ENCODE measurements around the gene FLNB.
"Not testable (repeated sequence)": the region's sequence is repeated elsewhere in the genome, so short reads cannot be mapped to it uniquely, and the experiment has no call there.

Gene FLNB

DNA sequence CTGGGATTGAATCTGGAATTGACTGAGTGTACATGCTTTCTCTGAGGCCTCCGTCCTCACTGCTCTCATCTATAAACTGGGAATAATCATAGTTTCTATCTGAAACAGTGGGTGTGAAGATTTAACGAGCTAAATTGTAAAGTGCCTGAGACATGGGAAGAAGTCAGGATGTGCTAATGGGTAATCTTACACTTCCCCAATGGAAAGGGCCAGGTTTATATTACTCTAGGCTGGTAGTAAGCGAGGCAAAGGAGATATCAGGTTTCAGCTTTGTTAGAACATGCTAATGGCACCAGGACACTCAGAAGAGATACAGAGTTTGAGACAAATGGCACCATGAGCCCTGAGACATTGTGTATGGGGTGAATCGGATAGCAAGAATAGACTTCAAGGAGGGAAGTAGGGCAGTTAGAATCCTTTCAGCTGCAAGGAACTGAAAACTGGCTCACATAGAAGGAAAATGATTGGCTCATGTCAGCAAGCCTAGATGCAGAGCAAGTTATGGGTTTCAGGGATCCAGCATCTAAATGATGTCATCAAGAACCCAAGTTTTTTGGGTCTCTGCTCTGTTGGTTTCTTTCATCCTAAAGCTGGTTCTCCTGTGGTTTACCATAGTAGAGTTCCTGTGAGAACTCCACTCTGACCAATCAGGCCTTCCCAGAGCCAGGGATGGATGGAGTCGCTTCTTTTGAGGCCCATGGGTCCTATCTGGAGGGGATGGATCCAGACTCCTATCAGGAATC is 21.8 kb downstream of the FLNB start:
- DNase-seq (ENCODE audit: low spot score) = no peak

DNA sequence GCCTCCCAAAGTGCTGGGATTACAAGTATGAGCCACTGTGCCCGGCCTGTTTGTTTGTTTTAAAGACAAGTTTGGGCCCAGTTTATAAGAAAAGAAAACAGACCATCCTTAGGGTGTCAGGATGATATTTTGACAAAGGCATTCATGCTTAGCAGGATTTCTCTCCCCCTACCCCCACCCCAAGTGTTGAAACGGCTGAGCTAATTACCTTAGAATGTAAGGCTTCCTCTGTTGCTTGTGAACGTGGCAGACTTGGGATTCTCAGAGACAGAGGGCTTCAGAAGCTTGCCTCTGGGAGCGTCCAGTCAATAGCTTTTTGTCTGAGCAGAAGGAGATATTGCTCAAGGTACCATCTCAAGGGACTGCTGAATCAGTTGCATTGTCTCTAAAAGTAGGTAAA is 24.0 kb downstream of the FLNB start:
- DNase-seq (ENCODE audit: low spot score) = no peak

DNA sequence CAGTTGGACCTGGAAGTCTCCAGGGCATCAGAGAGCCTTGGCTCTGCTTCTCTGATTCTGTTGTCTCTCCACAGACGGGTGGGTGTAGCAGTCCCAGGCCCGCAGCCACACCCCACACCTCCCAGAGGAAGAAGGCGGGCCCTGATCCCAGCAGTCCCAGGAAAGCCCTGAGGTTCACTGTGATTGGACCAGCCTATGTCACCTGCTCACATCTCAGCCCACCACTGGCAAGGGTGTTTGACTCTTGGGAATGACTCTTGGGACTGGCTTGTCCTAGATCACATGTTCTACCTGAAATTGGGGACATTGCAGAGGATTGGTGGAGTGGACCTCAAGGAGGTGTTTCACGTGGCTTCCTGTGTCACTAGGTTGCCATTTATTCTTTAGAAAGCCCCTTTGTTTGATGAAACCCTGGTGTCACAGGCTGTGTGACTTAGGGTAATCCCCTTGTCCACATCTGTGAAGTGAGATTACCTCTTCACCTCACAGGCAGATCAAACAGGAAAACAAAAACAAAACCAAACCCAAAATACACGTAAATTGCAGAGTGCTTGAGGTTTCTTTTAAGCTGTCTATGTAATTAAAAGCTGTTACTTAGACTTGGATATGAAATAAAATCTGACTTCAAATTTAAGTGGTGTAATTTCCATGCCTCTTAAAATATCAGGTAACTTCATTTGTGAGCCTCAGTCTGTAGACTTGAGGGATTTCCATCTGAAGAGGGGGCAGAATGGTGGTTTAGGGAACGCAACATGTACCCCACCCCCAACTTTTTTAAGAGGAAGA is 26.7 kb downstream of the FLNB start:
- DNase-seq (ENCODE audit: low spot score) = no peak

DNA sequence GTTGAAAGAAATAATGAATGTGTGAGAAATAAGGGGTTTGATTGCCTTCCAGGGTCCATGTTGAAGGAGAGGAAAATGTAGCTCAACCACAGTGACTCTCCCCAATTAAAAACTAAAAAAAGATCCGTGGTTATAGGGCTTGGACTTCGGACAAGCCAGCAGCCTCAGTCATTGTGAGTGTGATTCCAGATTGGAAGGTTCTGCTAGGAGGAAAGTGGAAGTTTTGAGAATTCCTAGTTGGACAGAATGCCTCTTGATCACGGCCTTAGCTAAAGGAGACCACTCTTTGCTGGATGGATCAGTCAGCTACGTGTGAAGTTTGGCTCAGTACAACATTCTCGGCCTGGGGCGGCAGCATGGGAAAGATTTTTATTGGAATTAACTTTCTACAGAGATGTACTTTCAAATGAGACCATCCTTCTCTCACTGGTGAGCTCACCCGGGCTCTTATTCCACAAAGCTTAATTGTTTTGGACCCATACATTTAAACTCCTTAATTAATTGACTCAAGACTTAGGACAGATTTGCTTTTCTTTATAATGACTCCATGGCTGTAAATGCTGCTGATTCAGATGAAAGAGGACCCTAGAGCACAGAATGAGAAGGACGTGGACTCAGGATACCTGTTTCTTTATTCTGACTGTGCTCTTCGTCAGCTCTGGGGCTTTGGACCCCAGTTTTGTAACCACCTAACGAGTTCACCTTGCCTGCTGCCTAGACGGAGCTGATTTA is 27.5 kb downstream of the FLNB start:
- DNase-seq (ENCODE audit: low spot score) = no peak

DNA sequence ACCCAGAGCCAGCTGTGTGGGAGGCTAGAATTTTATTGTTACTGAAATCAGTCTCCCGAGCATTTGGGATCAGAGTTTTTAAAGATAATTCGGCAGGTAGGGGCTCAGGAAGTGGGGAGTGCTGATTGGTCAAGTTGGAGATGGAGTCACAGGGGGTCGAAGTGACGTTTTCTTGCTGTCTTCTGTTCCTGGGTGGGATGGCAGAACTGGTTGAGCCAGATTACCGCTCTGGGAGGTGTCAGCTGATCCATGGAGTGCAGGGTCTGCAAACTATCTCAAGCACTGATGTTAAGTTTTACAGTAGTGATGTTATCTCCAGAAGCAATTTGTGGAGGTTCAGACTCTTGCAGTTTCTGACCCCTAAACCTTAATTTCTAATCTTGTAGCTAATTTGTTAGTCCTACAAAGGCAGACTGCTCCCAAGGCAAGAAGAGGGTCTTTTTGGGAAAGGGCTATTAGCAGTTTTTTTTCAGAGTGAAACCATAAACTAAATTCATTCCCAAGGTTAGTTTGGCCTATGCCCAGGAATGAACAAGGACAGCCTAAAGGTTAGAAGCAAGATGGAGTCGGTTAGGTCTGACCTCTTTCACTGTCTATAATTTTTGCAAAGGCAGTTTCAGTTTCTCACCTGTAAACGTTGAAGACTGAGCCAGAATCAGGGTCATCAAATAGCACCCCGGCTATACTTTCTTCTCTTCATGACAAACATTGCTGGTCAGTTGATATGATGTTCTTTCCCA is 28.2 kb downstream of the FLNB start:
- DNase-seq (ENCODE audit: low spot score) = no peak

DNA sequence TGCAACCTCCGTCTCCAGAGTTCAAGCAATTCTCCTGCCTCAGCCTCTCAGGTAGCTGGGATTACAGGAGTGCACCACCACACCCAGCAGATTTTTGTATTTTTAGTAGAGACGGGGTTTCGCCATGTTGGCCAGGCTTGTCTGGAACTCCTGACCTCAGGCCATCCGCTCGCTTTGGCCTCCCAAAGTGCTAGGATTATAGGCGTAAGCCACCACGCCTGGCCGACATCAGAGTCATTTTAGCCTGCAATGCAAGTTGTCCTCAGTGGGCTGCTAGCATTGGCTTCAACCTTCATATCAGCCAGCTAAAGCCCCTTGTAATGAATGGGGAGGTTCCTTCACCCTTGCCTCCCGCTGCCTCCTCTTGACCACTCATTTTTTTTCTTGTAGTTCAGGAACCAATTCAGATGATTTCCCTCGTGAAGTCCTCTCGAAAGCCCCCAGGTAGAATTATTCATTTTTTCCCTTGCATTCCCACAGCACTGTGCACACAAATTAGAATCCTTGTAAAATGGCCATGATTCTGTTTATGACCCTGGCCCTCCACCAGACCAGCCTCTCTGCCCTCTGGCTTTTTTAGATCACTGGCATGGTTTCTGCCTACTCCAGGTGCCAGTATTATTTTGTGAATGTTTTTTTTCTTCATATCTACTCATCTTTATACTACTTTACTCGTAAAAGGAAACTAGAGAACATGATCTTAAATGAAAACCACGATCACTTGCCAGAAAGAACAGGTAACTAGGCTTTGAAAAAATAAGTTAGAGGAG is 29.1 kb downstream of the FLNB start:
- no peak for DNase-seq (ENCODE audit: low spot score)

DNA sequence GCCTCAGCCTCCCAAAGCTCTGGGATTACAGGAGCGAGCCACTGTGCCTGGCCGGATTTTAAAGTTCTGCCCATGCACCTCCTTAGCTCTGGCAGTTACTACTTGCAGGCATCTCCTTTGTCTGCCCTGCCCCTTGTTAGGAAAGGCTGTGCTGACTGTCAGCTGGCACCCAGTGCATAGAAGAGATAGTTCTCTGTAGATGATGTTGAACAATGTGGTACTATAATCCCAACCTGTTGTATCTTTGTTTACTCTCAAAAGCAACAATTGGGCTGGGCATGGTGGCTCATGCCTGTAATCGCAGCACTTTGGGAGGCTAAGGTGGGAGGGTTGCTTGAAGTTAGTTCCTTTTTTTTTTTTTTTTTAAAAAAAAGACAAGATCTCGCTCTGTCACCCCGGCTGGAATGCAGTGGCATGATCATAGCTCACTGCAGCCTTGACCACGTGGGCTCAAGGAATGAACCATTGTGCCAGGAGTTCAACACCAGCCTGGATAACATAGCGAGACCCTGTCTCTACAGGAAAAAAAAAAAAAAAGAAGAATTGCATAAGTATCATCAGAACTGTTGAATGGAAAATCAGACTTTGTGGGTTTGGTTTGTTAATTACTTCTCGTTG is 30.6 kb downstream of the FLNB start:
- DNase-seq (ENCODE audit: low spot score) = no peak

DNA sequence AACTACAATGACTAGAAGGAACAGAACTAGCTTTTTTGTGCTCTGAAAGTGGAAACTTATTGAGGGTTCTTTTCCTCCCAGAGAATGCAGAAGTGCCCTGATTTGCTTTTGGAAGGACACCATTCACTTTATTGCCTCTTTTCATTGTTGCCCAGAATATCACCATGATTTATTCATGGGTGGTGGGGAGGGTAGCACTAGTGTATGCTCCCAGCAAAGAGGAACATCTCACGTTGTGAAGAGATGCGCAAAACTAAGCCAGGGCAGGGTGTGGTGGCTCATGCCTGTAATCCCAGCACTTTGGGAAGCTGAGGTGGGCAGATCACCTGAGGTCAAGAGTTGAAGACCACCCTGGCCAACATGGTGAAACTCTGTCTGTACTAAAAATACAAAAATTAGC is 31.4 kb downstream of the FLNB start:
- DNase-seq (ENCODE audit: low spot score) = no peak

DNA sequence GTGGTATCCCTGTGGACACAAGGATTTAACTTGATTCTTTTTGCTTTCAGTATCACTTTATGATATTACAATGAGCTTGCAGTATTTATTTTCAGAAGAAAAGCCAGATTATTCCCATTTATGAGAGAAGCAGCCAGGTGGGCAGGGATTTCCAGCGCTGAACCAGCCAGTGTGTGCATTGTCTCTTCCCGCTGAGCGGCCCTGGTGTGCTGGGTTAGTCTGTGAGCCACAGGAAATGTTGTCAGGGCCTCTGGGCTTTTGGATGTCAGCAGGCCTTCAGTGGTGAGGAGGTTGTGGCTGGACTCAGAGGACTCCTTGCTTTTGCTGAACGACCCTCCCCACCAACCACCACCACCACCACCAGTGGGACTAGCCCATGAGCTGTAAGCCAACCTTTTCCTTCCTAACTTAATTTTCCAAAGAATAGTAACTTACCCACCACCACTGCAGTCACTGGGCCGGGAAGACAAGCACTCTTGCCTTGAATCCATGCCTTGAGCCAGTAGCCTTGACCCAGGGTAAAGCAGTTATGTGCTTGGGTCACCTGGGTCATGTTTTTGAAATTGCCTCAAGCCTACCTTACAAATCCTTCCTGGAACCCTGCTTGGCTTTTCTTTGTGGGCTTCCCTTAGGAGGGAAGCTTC is 33.1 kb downstream of the FLNB start:
- no peak for DNase-seq (ENCODE audit: low spot score)

DNA sequence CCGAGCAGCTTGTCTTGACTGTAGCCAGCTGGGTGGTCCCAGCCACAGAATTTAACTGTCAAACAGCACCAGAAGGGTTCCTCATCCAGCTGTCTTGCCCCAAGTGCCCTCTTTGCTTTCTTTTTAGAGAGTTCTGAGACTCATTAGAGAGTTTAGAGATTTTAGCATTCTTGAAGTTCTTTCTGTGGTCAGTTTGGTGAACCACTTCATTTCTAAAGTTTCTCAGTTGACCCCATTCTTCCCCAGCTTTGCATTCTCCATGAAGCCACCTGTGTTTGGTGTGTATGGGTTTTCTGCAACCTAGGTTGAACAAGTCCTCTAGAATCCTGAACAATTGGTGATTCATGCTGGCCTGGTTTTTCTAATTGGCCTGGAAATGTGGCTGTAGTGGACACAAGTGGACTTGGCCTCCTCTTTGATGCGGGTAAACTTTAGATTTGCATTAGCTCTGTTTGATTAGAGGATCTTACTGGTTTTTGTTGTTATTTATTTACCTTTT is 33.7 kb downstream of the FLNB start:
- DNase-seq (ENCODE audit: low spot score) = no peak

DNA sequence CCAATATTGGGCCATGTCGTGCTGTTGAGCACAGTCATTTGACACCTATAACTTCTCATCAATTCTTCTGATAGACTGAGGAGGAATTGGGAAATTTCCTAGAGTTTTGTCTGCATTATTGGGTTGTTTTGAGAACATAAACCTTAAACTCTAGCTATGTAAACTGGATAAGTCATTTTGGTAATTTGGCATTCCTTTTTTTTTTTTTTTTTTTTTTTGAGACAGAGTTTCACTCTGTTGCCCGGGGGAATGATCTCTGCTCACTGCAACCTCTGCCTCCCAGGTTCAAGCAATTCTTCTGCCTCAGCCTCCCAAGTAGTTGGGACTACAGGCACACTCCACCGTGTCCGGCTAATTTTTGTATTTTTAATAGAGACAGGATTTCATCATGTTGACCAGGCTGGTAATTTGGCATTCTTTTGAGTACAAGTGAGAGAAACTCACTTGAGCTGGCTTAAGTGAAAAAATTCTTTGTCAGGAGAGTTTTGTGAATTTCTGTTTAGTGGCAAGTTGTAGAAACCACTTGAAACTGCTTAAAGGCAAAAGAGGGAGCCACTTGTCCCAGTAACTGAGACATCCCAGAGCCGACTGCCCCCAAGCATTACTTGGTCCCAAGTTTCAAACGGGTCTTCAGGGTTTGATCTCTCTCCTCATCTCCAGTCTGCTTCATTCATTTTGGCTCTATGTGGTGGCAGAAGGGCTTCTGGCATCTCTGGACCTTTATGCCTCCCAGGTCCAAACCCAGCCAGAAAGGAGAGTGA is 34.9 kb downstream of the FLNB start:
- DNase-seq (ENCODE audit: low spot score) = no peak

DNA sequence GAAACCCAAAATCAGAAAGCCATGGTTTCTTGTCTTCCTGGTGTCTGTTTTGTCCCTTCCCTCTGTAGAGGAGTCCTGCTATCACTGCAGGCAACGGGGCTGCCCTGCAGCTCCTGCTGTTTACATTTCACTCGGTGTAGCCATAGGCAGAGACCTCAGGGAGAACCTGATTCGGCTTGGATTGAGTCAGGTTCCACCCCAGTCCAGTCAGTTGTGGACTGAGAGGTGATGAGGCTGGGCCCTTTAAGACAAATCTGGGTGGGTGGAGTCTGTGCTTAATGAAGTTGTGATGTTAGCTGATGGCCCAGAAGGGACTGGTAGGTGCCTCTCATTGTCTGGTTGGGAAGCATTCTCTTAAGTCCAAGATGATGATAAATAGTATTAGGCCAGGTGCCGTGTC is 35.7 kb downstream of the FLNB start:
- no peak for DNase-seq (ENCODE audit: low spot score)

DNA sequence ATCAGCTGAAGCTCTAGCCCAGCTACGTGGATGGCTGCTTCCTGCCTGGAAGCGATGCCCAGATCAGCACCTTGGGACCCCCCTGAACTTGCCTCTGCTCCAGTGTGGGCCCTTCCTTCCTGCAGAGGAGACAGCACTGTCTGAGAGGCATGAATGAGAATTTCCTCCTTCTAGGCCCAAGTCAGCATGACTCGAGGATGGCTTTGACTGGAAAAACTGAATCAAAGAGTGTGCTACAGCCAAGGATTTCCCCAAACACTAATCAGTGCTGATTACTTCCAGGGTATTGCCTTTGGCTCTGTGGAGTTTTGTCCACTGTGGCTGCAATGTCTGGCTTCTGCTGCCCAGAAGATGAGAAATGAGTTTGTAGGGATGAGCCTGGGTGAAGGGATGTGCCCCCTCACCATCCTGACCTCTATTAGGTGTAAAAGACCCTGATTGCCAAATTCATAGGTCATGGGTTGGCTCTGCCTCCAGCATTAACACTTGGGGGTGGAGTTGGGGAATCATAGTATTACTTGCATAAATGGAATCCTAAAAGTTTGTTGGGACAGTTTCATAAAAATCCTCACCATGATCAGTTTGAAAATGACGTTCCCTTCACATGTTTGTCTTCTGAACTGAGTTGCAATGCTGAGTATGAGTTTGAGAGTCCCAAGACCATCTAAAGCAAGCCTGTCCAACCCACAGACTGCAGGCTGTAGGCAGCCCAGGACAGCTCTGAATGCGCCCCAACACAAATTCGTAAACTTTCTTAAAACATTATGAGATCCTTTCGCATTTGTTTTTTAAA is 36.7 kb downstream of the FLNB start:
- no peak for DNase-seq (ENCODE audit: low spot score)

DNA sequence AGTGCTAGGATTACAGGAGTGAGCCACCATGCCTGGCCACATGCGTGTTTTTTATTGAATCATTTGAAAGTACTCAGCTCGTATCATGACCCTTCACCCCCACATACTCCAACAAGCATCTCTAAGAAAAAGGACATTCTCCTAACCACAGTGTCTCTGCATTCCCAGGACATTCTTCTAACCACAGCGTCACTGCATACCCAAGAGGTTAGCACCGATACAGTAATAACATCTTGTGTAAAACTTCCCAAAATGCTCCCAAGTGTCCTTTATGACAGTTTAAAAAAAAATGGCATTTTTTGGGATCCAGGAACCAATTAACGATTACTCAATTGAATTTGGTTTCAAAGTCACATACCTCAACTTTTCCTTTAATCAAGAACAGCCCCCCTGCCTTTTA is 39.6 kb downstream of the FLNB start:
- no peak for DNase-seq (ENCODE audit: low spot score)

DNA sequence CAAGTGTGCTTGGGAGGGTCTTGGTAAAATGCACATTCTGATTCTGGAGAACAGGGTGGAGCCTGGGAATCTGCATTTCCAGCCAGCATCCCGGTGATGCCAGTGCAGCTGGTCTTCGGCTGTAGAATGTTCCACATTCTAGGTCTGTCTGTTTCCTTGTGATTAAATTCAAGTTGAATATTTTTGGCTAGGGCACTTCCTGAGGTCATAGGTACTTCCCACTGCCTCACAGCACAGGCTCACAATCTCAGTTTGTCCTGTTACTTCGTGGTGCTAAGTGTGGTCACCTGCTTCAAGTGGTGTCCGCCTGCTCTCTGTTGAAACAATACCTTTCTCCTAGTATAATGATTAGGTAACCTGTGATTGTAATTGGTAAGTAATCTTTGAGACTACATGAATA is 40.1 kb downstream of the FLNB start:
- no peak for DNase-seq (ENCODE audit: low spot score)

DNA sequence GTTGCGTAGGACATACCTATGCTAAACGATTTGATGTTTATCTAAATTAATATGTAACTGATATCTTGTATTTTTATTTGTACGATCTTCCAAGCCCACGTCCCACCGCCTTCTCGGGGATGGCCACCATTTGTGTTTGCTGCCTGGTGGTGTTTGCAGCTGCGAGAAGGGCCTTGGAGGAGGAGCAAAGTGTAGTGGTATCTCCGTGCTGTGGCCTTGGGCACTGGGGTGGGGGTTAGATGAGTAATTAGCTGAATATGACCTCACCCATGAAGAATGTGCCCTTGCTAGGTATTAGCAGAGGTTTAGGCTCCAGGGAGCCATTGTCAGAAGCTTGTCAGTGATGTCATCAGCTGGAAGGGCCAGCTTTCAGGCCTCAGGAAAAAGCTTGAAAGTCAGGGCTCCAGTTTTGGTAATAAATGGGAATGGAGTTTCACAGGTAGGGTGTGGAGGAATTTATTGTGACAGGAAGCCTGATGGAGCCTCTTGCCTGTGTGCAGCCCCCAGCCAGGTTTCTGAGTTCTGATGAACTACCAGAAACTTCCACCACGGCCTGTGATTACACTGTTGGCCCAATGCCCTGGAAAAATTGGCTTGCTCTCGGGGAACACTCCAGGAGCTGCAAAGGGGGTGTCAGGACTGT is 41.0 kb downstream of the FLNB start:
- no peak for DNase-seq (ENCODE audit: low spot score)

DNA sequence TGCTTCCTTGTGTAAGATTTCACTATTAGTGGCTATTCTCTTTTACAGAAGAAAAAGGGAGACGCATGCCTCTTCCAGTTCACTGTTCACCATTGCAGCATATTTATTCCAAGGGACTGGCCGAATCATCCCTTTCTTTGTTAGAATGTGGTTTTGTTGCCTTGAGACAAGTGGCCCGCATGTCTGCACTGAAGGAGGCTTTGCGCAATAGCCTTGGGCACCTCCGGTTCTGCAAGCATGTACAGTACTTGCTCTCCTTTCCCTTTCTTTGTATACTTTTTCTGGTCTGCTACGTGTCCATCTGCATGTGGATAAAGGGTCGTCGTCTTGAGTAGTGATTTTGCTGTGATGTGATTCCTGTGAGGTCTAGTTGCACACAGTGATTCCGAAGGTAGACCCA is 43.0 kb downstream of the FLNB start:
- DNase-seq (ENCODE audit: low spot score) = no peak

DNA sequence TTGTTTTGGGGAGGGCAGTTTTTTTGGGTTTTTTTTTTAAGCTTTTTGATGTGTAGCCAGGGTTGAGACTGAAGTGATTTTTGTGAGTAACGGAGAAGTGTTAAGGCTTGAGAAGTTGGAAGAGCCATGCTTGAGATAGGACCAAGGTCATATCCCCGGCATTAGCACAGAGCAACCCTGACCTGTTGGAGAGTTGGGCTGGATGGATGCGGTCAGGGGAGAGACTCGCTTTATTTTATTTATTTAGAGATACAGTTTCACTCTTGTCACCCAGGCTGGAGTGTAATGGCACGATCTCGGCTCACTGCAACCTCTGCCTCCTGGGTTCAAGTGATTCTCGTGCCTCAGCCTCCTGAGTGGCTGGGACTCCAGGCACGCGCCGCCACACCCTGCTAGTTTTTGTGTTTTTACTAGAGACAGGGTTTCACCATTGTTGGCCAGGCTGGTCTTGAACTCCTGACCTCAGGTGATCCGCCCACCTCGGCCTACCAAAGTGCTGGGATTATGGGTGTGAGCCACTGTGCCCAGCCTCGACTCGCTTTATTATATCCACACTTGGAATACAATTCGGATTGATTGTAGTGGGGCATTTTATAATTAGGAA is 43.5 kb downstream of the FLNB start:
- DNase-seq (ENCODE audit: low spot score) = not testable (repeated sequence)

Data from hematopoietic multipotent progenitor cell treated with erythropoietin and hydrocortisone succinate and interleukin-3 and kit ligand, for 17 days (in vitro differentiated cells).